ENCODE data around the gene ZNF367. TPM values are rescaled to one million over a fixed set of nuclear protein-coding genes. Genes with fewer than 3 reads are reported as not detected.
"Not testable (repeated sequence)": the region's sequence is repeated elsewhere in the genome, so short reads cannot be mapped to it uniquely, and the experiment has no call there.

The ZNF367 gene
- total RNA-seq, 1 donor from 2014 or later = 12.2 TPM

GRCh38 chr9:96378187-96378586 is 40.0 kb downstream of the ZNF367 start:
- no peak for DNase-seq (ENCODE audit: low read depth)
- TF ChIP-seq CTCF (conservative IDR thresholded peaks at IDR 0.05; ENCODE audit: low read depth, low read length) = no peak
- no peak overlapping the region for H3K4me3 ChIP-seq (ENCODE audit: low read depth, low read length)

GRCh38 chr9:96376891-96377874 is 41.0 kb downstream of the ZNF367 start:
- no peak for DNase-seq (ENCODE audit: low read depth)
- no peak for TF ChIP-seq CTCF (conservative IDR thresholded peaks at IDR 0.05; ENCODE audit: low read depth, low read length)
- no peak overlapping the region for H3K4me3 ChIP-seq (ENCODE audit: low read depth, low read length)

GRCh38 chr9:96375507-96375906 is 42.7 kb downstream of the ZNF367 start:
- H3K4me3 ChIP-seq (ENCODE audit: low read depth, low read length); DNase-seq (ENCODE audit: low read depth): not testable (repeated sequence)

- DNase-seq (ENCODE audit: low read depth) = no peak
- TF ChIP-seq CTCF (conservative IDR thresholded peaks at IDR 0.05; ENCODE audit: low read depth, low read length) = no peak
- no peak overlapping the region for H3K4me3 ChIP-seq (ENCODE audit: low read depth, low read length)
Observed at GRCh38 chr9:96367943-96368342, 50.2 kb downstream of the ZNF367 start.

- no peak overlapping the region for H3K4me3 ChIP-seq (ENCODE audit: low read depth, low read length)
- TF ChIP-seq CTCF (conservative IDR thresholded peaks at IDR 0.05; ENCODE audit: low read depth, low read length) = no peak
- DNase-seq (ENCODE audit: low read depth) = no peak
Observed at GRCh38 chr9:96363175-96363967, 54.8 kb downstream of the ZNF367 start.

- not testable (repeated sequence) for DNase-seq (ENCODE audit: low read depth); H3K4me3 ChIP-seq (ENCODE audit: low read depth, low read length)
Observed at GRCh38 chr9:96362119-96362518, 56.1 kb downstream of the ZNF367 start.

- TF ChIP-seq CTCF (conservative IDR thresholded peaks at IDR 0.05; ENCODE audit: low read depth, low read length) = no peak
- no peak overlapping the region for H3K4me3 ChIP-seq (ENCODE audit: low read depth, low read length)
- DNase-seq (ENCODE audit: low read depth) = no peak
Observed at GRCh38 chr9:96361668-96362067, 56.5 kb downstream of the ZNF367 start.

All from epithelial cell of proximal tubule (primary cell).